Neural progenitor cell (in vitro differentiated cells): ENCODE measurements around the gene WNT6. TPM values are rescaled to one million over a fixed set of nuclear protein-coding genes. Genes with fewer than 3 reads are reported as not detected.

Source experiments
- DNase-seq: peaks from one replicate; pipeline ENCODE4 v3.0.0-alpha.2; 2016; ENCODE audit warnings: low spot score
- H2AFZ ChIP-seq: fragments of 200-600 bp; sonication (generic); replicated peaks from 2 replicates; pipeline ENCODE4 v1.6.1; 2016; ENCODE audit warnings: antibody characterized with exemption
- H3F3A ChIP-seq: fragments of 200-600 bp; sonication (generic); 2 replicates; pipeline ENCODE4 v1.6.1; 2016; ENCODE audit warnings: antibody characterized with exemption, low read depth
- H3K27ac ChIP-seq: fragments of 200-600 bp; sonication (generic); 2 replicates; pipeline ENCODE4 v1.5.1; 2016; ENCODE audit warnings: mild to moderate bottlenecking
- H3K27me3 ChIP-seq: fragments of 200-600 bp; sonication (generic); 2 replicates; pipeline ENCODE4 v1.6.1; 2016; ENCODE audit warnings: mild to moderate bottlenecking, moderate library complexity
- H3K36me3 ChIP-seq: fragments of 200-600 bp; sonication (generic); 2 replicates; pipeline ENCODE4 v1.5.1; 2016
- H3K4me1 ChIP-seq: fragments of 200-600 bp; sonication (generic); 2 replicates; pipeline ENCODE4 v1.6.1; 2016; ENCODE audit warnings: mixed run types
- H3K4me2 ChIP-seq: fragments of 200-600 bp; sonication (generic); 2 replicates; pipeline ENCODE4 v1.6.1; 2016
- H3K4me3 ChIP-seq: fragments of 200-600 bp; sonication (generic); 2 replicates; pipeline ENCODE4 v1.5.1; 2016
- H3K79me2 ChIP-seq: fragments of 200-600 bp; sonication (generic); 2 replicates; pipeline ENCODE4 v1.6.1; 2016; ENCODE audit warnings: low read depth
- H3K9ac ChIP-seq: fragments of 200-600 bp; sonication (generic); 2 replicates; pipeline ENCODE4 v1.6.1; 2016
- H3K9me3 ChIP-seq: fragments of 200-600 bp; sonication (generic); 2 replicates; pipeline ENCODE4 v1.5.1; 2016; ENCODE audit warnings: low read depth
- H4K20me1 ChIP-seq: fragments of 200-600 bp; sonication (generic); 2 replicates; pipeline ENCODE4 v1.6.1; 2016; ENCODE audit warnings: low read depth
- H3K27ac Mint-ChIP-seq: 3 replicates; pipeline ENCODE4 v1.8.0; 2021; ENCODE audit warnings: mixed read lengths
- H3K27me3 Mint-ChIP-seq: 2 replicates; pipeline ENCODE4 v1.8.0; 2022; ENCODE audit warnings: low read depth, mild to moderate bottlenecking, inconsistent platforms, moderate library complexity, mixed read lengths; ENCODE audit not compliant: insufficient read depth
- H3K36me3 Mint-ChIP-seq: 3 replicates; pipeline ENCODE4 v1.8.0; 2021; ENCODE audit warnings: mixed read lengths
- H3K4me1 Mint-ChIP-seq: 3 replicates; pipeline ENCODE4 v1.8.0; 2021; ENCODE audit warnings: mixed read lengths
- H3K4me3 Mint-ChIP-seq: 3 replicates; pipeline ENCODE4 v1.8.0; 2021; ENCODE audit warnings: mild to moderate bottlenecking, moderate library complexity, mixed read lengths
- H3K9me3 Mint-ChIP-seq: 3 replicates; pipeline ENCODE4 v1.8.0; 2020; ENCODE audit warnings: mixed read lengths
- EZH2 ChIP-seq: fragments of 200-600 bp; sonication (generic); IDR thresholded peaks from 2 replicates; pipeline ENCODE4 v1.6.1; 2017; ENCODE audit warnings: antibody characterized with exemption, mild to moderate bottlenecking, moderate library complexity
- EZH2phosphoT487 ChIP-seq: fragments of 200-600 bp; sonication (generic); IDR thresholded peaks from 2 replicates; pipeline ENCODE4 v1.6.1; 2017; ENCODE audit warnings: antibody characterized with exemption
- total RNA-seq: library from RNA; depleted of rRNA; stranded (reverse); fragments of >200 nt; gene quantifications from 2 replicates; pipeline ENCODE4 v1.2.3, GENCODE V29; 2015; ENCODE audit warnings: low replicate concordance
- TF ChIP-seq, protein P1 (sequence below): fragments of 200-600 bp; sonication (generic); IDR thresholded peaks from 2 replicates; pipeline ENCODE4 v1.5.1; 2017; ENCODE audit warnings: antibody characterized with exemption, mild to moderate bottlenecking

The WNT6 gene
- total RNA-seq, 1 donor from 2014 or later = not detected

DNA sequence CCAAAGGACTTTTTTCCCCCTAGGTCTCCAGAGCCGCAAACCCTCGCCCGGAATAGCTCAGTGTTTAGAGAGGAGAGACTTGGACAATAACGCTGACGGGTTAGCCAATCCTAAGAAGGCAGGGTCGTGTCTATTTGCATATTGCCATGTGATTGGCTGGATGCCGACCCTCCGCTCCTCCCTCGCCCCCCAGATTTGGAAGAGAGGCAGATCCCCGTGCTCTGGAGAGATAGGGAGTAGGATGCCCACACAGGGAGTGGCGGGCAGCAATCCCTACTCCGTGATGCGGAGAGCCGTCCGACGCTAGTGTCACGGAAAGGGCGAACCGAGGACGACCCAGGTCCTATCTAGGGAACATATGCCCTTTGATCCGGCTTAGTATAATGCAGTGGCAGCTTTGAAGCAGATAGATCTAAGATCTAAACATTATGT is 1.4 kb downstream of the WNT6 start:
- no peaks in the 10 kb centered on the region for H3K79me2 ChIP-seq
- H3K4me2 ChIP-seq = peak overlapping the region; percentile 86
- no peaks in the 10 kb centered on the region for H3K9me3 ChIP-seq
- no peak overlapping the region for H3K27ac ChIP-seq
- Mint-ChIP-seq H3K27me3 (peaks cover 80% of the 10 kb centered on the region), H3K27ac (no peak overlapping the region), H3K9me3 (peaks cover 2% of the 10 kb centered on the region), H3K4me3 (peak overlapping the region; percentile 60), H3K36me3 (no peaks in the 10 kb centered on the region), H3K4me1 (peaks cover 20% of the 10 kb centered on the region)
- no peaks in the 10 kb centered on the region for H3K36me3 ChIP-seq
- H3F3A ChIP-seq = peaks cover 17% of the 10 kb centered on the region
- no peak overlapping the region for H2AFZ ChIP-seq
- peaks cover 100% of the 10 kb centered on the region for H3K27me3 ChIP-seq
- DNase-seq = peak; percentile 97
- peak overlapping the region; percentile 46 for H3K4me3 ChIP-seq
- no peak overlapping the region for H3K9ac ChIP-seq
- TF ChIP-seq EZH2phosphoT487 (no peak), EZH2 (no peak)
- TF ChIP-seq, protein P1, sequence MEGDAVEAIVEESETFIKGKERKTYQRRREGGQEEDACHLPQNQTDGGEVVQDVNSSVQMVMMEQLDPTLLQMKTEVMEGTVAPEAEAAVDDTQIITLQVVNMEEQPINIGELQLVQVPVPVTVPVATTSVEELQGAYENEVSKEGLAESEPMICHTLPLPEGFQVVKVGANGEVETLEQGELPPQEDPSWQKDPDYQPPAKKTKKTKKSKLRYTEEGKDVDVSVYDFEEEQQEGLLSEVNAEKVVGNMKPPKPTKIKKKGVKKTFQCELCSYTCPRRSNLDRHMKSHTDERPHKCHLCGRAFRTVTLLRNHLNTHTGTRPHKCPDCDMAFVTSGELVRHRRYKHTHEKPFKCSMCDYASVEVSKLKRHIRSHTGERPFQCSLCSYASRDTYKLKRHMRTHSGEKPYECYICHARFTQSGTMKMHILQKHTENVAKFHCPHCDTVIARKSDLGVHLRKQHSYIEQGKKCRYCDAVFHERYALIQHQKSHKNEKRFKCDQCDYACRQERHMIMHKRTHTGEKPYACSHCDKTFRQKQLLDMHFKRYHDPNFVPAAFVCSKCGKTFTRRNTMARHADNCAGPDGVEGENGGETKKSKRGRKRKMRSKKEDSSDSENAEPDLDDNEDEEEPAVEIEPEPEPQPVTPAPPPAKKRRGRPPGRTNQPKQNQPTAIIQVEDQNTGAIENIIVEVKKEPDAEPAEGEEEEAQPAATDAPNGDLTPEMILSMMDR = no peak
- H4K20me1 ChIP-seq = peaks cover 35% of the 10 kb centered on the region
- H3K4me1 ChIP-seq = peaks cover 19% of the 10 kb centered on the region

DNA sequence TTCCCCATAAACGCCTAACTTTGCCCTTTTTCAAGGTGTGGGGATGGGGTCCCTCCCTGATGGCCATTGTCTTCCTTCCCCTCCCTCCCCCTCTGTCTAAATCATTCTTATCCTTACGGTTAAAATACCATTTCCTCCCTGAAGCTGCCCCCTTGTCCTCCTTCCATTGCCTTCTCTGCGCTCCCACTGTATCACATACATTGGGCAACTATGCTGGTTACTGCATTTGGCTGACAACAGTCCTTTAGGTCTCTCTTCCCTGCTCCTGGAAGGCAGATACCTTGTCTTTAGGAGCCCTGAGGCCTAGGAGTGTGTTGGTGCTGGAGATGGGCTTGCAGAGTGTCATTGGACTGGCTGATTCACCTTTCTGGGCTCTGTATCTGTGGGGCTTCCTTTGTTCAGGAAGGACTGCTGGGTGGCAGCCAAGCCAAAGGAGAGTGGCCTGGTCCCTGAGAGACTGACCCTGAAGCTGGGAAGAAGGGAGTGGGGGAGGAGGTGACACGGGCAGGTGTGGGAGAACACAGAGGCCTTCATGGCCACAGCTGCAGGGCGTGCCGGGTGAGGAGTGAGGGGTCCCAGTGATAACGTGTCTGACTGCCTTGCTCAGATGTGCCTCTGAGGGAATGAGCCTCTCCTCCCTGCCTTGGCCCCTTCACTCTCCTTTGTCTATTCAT is 2.2 kb downstream of the WNT6 start:
- Histone ChIP-seq H3K4me1 (peaks cover 19% of the 10 kb centered on the region), H3K9me3 (no peaks in the 10 kb centered on the region), H2AFZ (no peak overlapping the region), H3K9ac (no peak overlapping the region), H3K27me3 (peaks cover 100% of the 10 kb centered on the region), H3K4me3 (no peak overlapping the region), H3F3A (peaks cover 17% of the 10 kb centered on the region), H4K20me1 (peaks cover 35% of the 10 kb centered on the region), H3K79me2 (no peaks in the 10 kb centered on the region), H3K27ac (no peak overlapping the region), H3K36me3 (no peaks in the 10 kb centered on the region), H3K4me2 (no peak overlapping the region)
- no peak for DNase-seq
- TF ChIP-seq, protein P1 = no peak
- TF ChIP-seq EZH2phosphoT487 (no peak), EZH2 (no peak)
- H3K4me1 Mint-ChIP-seq = peaks cover 20% of the 10 kb centered on the region
- H3K9me3 Mint-ChIP-seq = peaks cover 2% of the 10 kb centered on the region
- peaks cover 76% of the 10 kb centered on the region for H3K27me3 Mint-ChIP-seq
- H3K36me3 Mint-ChIP-seq = no peaks in the 10 kb centered on the region
- no peak overlapping the region for H3K27ac Mint-ChIP-seq
- no peak overlapping the region for H3K4me3 Mint-ChIP-seq

DNA sequence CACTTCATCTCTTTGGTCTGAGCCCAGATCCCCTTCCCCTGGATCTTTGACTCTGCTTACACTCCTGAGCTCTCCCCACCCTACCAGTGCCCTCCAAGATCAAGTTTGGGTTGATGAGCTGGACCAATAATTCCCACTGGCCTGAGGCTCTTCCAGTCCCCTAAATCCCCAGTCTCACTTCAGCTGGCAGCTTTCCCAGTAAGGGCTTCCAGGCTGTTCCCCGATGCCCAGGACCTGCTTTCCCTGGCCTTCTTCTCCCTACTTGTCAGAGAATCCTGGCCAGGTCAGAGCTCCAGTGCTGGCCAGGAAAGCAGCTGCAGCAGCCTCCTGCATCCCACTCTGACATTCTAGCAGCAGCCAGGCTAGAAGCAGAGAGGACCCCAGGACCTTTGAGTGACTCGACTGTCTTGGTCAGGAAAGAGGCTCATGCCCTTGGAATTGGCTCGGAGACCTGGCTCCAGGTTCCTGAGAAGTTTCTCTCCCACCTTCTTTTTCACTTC is 3.5 kb downstream of the WNT6 start:
- Histone ChIP-seq H3K4me3 (no peak overlapping the region), H3K79me2 (no peaks in the 10 kb centered on the region), H3K4me2 (no peak overlapping the region), H2AFZ (no peak overlapping the region), H3K9ac (no peak overlapping the region), H3K9me3 (no peaks in the 10 kb centered on the region), H3K27me3 (peaks cover 100% of the 10 kb centered on the region), H3K36me3 (no peaks in the 10 kb centered on the region), H3K27ac (no peak overlapping the region), H3F3A (peaks cover 17% of the 10 kb centered on the region), H3K4me1 (peaks cover 19% of the 10 kb centered on the region), H4K20me1 (peaks cover 31% of the 10 kb centered on the region)
- Mint-ChIP-seq H3K9me3 (peaks cover 2% of the 10 kb centered on the region), H3K4me1 (peaks cover 20% of the 10 kb centered on the region), H3K36me3 (no peaks in the 10 kb centered on the region), H3K4me3 (no peak overlapping the region), H3K27me3 (peaks cover 78% of the 10 kb centered on the region), H3K27ac (no peak overlapping the region)
- TF ChIP-seq EZH2 (no peak), EZH2phosphoT487 (no peak)
- TF ChIP-seq, protein P1 = no peak
- DNase-seq = no peak
